Activated CD4-positive, alpha-beta T cell treated with anti-CD3 and anti-CD28 coated beads, Interleukin-2, amount 10 ng/mL, durations not matched to agents 24 days and 14 days (primary cell): Measurements from ENCODE around the gene CINP. TPM values are rescaled to one million over a fixed set of nuclear protein-coding genes. Genes with fewer than 3 reads are reported as not detected.
"Not testable (repeated sequence)": the region's sequence is repeated elsewhere in the genome, so short reads cannot be mapped to it uniquely, and the experiment has no call there.

Experiments
- DNase-seq: peaks from one replicate; pipeline ENCODE4 v3.0.0; 2022
- H3K27ac Mint-ChIP-seq: one replicate; pipeline ENCODE4 v1.8.0; 2022; ENCODE audit warnings: mild to moderate bottlenecking, mixed read lengths
- H3K27me3 Mint-ChIP-seq: one replicate; pipeline ENCODE4 v1.8.0; 2022; ENCODE audit warnings: mixed read lengths
- H3K36me3 Mint-ChIP-seq: one replicate; pipeline ENCODE4 v1.8.0; 2022; ENCODE audit warnings: low read depth, mild to moderate bottlenecking, mixed read lengths
- H3K4me1 Mint-ChIP-seq: one replicate; pipeline ENCODE4 v1.8.0; 2021; ENCODE audit warnings: mixed read lengths
- H3K4me3 Mint-ChIP-seq: one replicate; pipeline ENCODE4 v1.8.0; 2022; ENCODE audit warnings: mild to moderate bottlenecking, moderate library complexity, mixed read lengths
- H3K9me3 Mint-ChIP-seq: one replicate; pipeline ENCODE4 v1.8.0; 2021; ENCODE audit warnings: mixed read lengths
- intact Hi-C: fragments of 100-400 bp; cut with micrococcal nuclease; formaldehyde crosslinking; loops from one replicate; pipeline ENCODE4 v1.15.1; 2023
- total RNA-seq: library from RNA; stranded (reverse); gene quantifications from 2 replicates; pipeline ENCODE4 v1.2.3, GENCODE V29; 2022

Gene CINP
- total RNA-seq, 1 donor from 2014 or later = 43.7 TPM

- peaks cover 3% of the 10 kb centered on the region for H3K36me3 Mint-ChIP-seq
- intact Hi-C loops = loop anchor here (1.0 kb wide), 1 partner anchor 9 kb away; no protein-coding TSS in a partner anchor
- peaks cover 22% of the 10 kb centered on the region for H3K27me3 Mint-ChIP-seq
- H3K9me3 Mint-ChIP-seq = no peaks in the 10 kb centered on the region
- peaks cover 8% of the 10 kb centered on the region for H3K4me1 Mint-ChIP-seq
- H3K4me3 Mint-ChIP-seq = peak within 1 kb of the TSS; percentile 92
- peak; percentile 100 for DNase-seq
- peak within 1 kb of the TSS; percentile 96 for H3K27ac Mint-ChIP-seq
These were observed 57.8 kb downstream of the CINP start, which contains the start of gene MOK for GRCh38 chr14:102304611-102305506. TSS of gene MOK (minus strand) at chr14:102305164. CDS start at chr14:102304968, 196 bp downstream.

GRCh38 chr14:102303664-102304063 is 59.0 kb downstream of the CINP start:
- H3K4me1 Mint-ChIP-seq = peaks cover 8% of the 10 kb centered on the region
- intact Hi-C loops = no loop called here

GRCh38 chr14:102298303-102299070 is 64.2 kb downstream of the CINP start:
- H3K4me3 Mint-ChIP-seq, intact Hi-C loops, H3K4me1 Mint-ChIP-seq, H3K9me3 Mint-ChIP-seq, H3K27ac Mint-ChIP-seq, H3K36me3 Mint-ChIP-seq, DNase-seq: not testable (repeated sequence)
- peaks cover 10% of the 10 kb centered on the region for H3K27me3 Mint-ChIP-seq

More at GRCh38 chr14:102303664-102304063, 59.0 kb downstream of the CINP start:
- Mint-ChIP-seq H3K9me3 (no peaks in the 10 kb centered on the region), H3K27me3 (peaks cover 20% of the 10 kb centered on the region), H3K36me3 (peaks cover 3% of the 10 kb centered on the region), H3K4me3 (peak overlapping the region; percentile 31), H3K27ac (no peak overlapping the region)
- DNase-seq = no peak

Other genes with a start within 250 kb of the CINP start
- 30.4 and 31.0 TPM in 2 replicates for gene WDR20, start 223.0 kb downstream of the CINP start, total RNA-seq
- gene MOK, start 57.7 kb downstream of the CINP start, total RNA-seq = 6.9 and 7.6 TPM in 2 replicates
- 18.3 and 20.9 TPM in 2 replicates for gene ZNF839, start 43.1 kb downstream of the CINP start, total RNA-seq
- gene TECPR2, start 51 bp upstream of the CINP start, total RNA-seq = 6.4 and 7.4 TPM in 2 replicates
- gene ANKRD9, start 146.9 kb upstream of the CINP start, total RNA-seq = 14.6 and 16.5 TPM in 2 replicates
- 21.8 and 24.0 TPM in 2 replicates for gene RCOR1, start 229.8 kb upstream of the CINP start, total RNA-seq